Cardiac septum (tissue), 1 donor: ENCODE measurements around the gene SUN1. TPM values are rescaled to one million over a fixed set of nuclear protein-coding genes. Genes with fewer than 3 reads are reported as not detected.
A peak's percentile ranks its signal among the peaks of the same experiment; 100 is the strongest.
"Not testable (repeated sequence)": the region's sequence is repeated elsewhere in the genome, so short reads cannot be mapped to it uniquely, and the experiment has no call there.

Experiments
- DNase-seq: peaks from one replicate; pipeline ENCODE4 v3.0.0-alpha.2; 2020; ENCODE audit warnings: low spot score
- intact Hi-C: fragments of 100-400 bp; cut with DNase I; formaldehyde crosslinking; loops from one replicate; pipeline ENCODE4 v1.14.0; 2022
- total RNA-seq: library from RNA; stranded (reverse); fragmentation: NEBNext Ultra II Directional; extraction: Animal tissue kit (Norgen Biotek cat#: 25700); gene quantifications from one replicate; pipeline ENCODE4 v1.2.1, GENCODE V29; 2021
- donor health status: DM: no; HTN: no; CAD: no.

SUN1 gene
- total RNA-seq, 1 donor from 2014 or later: 153 TPM

DNA sequence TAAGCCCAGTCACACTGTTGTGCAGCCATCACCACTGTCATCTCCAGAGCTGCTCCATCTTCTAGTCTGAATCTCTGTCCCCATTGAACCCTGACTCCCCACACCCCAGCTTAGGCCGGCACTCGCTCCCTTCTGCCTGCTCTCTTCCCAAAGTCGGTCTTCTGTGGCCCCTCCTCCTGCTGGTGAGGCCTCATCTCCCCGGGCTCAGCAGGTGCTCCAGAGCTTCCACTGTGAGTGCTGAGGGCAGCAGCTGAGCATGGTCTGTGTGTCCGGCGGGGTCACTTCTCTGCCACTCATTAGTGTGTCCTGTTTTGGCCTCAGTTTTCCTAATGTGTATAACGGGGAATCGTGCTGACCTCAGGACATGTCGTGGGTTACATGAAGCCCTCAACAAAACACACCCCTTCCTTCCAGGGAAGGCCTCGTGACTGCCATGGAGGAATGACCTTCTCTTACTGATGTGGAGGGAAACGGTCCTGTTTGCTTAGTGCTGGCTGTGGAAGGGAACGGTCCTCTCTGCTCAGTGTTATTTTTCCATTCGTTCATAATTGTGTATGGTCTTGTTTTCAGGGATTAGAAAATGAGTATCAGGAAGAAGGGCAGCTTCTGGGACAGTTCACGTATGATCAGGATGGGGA, 39.7 kb downstream of the SUN1 start:
- intact Hi-C loops: loop anchor here (2.0 to 10.0 kb wide), 3 partner anchors 35 to 547 kb away; no protein-coding TSS in a partner anchor
- no peak for DNase-seq

DNA sequence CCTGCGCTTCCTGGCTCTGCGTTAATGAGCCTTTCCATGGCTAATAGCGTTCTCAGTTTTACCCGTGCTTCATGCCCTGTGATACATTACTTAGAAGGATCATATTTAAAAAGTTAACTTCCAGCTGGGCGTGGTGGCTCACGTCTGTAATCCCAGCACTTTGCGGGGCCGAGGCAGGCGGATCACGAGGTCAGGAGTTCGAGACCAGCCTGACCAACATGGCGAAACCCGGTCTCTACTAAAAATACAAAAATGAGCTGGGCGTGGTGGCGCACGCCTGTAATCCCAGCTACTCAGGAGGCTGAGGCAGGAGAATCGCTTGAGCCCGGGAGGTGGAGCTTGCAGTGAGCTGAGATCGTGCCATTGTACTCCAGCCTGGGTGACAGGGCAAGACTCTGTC, 40.4 kb downstream of the SUN1 start:
- DNase-seq: not testable (repeated sequence)
- intact Hi-C loops: loop anchor here (2.0 to 10.0 kb wide), 3 partner anchors 35 to 548 kb away; no protein-coding TSS in a partner anchor

DNA sequence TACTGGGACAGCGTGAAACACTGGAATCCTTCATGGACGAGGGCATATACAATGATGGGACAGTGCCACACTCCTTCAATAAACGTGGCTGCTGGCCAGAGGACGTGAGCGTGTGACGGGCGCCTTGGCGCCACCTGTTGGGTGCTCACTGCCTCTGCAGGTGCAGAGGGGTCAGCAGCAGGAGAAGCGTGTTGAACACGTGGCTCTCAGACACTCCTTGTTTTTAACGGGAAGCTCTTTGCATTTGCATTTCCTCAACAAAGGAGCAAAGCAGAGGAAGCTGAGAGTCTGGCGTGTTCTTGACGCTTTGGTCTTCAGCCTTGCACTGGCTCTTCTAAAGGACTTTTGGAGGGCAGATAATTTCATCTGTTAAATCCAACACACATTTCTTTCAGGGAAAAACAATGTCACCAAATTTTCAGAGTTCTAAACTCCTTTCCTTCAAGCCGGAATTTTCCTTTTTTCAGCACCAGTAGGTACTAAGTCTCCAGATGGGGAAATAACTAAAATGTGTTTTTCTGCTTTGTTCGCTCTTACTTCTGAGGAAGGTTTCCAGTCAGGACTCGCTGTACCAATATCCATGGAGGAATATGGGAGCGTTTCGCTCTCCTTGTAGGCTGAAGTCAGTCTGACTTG, 41.2 kb downstream of the SUN1 start:
- intact Hi-C loops: loop anchor here (2.0 to 10.0 kb wide), 3 partner anchors 36 to 549 kb away; no protein-coding TSS in a partner anchor
- DNase-seq: peak; percentile 88

DNA sequence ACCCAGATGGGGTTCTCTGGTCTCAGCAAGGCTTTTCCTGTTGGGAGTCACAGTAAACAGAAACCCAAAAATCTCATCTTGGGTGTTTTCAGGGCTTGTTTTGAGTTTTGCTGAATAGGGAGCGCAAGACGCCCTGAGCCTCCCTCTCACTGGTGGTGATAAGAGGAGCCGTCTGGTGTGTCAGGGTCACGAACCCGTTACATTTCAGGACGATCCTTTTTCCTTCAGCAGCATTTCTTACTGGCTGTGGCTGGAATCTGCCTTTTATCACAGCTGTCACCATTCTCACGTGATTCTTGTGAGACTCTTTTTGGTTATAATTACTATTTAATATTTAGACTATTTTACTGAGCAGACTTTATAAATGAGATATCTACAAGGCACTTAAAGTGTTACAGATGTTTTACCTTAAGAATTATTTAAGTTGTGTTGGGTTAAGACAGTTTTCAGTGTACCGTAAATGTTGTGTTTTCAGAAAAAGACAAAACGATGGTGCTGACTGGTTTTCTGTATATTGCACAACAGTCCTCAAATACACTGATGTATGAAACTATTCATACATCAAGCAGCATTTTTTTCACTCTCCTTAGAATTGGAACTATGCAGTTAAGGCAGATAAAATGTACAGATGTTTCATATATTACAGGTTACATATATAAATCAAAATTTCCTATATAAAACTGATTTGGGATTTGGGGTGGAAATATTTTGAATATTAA, 41.9 kb downstream of the SUN1 start:
- intact Hi-C loops: loop anchor here (5.0 to 10.0 kb wide), 2 partner anchors 37 to 549 kb away; no protein-coding TSS in a partner anchor
- no peak for DNase-seq

DNA sequence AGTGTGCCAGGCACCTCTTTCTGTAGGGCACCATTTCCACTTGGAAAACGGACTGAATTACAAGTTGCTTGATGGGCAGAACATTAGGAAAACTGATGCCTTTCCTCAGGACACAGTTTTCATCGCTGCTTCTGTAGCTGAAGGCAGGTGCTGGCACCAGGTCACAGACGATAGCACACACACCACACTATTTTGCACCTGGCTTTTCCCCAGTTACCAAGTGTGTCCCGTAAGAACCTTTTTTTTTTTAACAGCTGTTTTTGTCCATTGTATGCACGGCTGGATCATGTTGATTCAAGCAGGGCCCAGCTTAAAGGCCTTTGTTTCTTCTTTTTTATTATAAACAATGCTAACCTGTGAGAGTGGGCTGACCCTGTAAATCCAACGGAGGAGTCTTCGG, 42.8 kb downstream of the SUN1 start:
- no peak for DNase-seq
- intact Hi-C loops: loop anchor here (10.0 kb wide), 1 partner anchor 550 kb away; no protein-coding TSS in a partner anchor

DNA sequence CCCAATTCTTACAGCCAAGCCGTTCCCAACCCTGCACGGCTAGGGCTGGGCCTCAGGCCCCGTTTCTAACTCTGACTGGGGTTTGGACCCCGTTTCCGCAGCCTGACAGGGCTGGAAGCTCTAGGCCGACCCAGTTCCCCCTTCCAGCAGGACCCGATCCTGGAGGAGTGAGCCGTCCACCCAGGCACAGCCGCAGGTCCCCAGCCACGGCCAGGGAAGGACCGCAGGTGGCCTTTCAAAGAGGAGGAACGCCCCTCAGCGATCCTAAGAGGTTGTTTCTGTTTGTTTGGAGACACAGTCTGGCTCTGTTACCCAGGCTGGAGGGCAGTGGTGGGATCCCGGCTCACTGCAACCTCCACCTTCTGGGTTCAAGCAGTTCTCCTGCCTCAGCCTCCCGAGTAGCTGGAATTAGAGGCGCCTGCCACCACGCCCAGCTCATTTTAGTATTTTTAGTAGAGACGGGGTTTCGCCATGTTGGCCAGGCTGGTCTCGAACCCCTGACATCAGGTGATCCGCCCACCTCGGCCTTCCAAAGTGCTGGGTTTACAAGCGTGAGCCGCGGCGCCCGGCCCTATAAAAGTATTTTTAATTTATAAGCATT, 43.3 kb downstream of the SUN1 start:
- intact Hi-C loops: loop anchor here (10.0 kb wide), 1 partner anchor 551 kb away; no protein-coding TSS in a partner anchor
- no peak for DNase-seq

DNA sequence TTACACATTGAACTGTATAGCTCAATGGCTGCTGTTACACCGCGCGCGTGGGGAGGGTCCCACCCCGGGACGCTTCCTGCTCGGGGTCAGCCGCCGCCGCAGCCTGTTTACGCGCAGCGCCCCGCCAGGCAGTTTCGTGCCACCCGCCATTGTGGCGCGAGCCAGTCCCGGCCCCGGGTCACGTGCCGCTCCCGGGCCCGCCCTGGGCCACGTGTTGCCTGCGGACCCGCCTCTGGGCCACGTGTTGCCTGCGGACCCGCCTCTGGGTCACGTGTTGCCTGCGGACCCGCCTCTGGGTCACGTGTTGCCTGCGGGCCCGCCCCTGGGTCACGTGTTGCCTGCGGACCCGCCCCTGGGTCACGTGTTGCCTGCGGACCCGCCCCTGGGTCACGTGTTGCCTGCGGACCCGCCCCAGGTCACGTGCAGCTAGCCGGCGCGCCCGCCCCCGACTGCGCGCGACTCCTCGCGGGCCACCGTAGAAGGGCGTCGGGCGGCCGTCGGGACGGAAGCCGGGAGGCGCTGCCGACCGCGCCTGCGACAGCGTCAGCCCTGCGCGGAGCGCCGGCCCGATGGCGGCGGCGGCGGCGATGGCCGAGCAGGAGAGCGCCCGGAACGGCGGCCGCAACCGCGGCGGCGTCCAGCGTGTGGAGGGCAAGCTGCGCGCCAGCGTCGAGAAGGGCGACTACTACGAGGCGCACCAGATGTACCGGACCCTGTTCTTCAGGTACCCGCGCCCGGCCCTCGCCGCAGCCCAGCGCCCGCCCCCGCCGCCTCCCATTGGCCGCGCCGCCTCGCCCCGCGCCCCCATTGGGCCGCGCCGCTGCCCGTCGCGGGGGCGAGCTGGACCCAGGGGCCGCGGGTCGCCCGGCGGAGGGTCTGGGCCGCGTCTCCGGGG, 44.0 kb downstream of the SUN1 start, which contains the start of gene GET4:
TSS of gene GET4 (plus strand) at position 478 of the 895 bp plus-strand sequence. CDS start at position 570, 92 bp downstream.
- intact Hi-C loops: loop anchor here (10.0 kb wide), 1 partner anchor 552 kb away; no protein-coding TSS in a partner anchor
- peak; percentile 99 for DNase-seq

DNA sequence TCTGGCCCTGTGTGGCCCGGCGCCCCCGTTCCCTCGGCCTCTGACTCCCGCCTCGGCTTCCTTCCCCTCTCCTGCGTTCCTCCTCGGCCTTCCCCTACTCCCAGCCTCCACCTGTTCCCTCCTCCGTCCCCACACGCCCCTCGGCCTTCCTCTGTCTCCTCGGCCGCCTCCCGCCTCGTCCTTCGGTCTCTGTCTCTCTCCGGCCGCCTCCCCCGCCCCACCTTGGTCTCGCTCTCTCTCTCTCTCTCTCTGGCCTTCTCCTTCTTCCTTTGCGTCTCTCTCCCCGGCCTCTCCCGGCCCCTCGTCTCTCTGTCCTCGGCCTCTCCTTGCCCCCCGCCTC, 44.7 kb downstream of the SUN1 start:
- intact Hi-C loops: loop anchor here (10.0 kb wide), 1 partner anchor 552 kb away; no protein-coding TSS in a partner anchor
- no peak for DNase-seq

DNA sequence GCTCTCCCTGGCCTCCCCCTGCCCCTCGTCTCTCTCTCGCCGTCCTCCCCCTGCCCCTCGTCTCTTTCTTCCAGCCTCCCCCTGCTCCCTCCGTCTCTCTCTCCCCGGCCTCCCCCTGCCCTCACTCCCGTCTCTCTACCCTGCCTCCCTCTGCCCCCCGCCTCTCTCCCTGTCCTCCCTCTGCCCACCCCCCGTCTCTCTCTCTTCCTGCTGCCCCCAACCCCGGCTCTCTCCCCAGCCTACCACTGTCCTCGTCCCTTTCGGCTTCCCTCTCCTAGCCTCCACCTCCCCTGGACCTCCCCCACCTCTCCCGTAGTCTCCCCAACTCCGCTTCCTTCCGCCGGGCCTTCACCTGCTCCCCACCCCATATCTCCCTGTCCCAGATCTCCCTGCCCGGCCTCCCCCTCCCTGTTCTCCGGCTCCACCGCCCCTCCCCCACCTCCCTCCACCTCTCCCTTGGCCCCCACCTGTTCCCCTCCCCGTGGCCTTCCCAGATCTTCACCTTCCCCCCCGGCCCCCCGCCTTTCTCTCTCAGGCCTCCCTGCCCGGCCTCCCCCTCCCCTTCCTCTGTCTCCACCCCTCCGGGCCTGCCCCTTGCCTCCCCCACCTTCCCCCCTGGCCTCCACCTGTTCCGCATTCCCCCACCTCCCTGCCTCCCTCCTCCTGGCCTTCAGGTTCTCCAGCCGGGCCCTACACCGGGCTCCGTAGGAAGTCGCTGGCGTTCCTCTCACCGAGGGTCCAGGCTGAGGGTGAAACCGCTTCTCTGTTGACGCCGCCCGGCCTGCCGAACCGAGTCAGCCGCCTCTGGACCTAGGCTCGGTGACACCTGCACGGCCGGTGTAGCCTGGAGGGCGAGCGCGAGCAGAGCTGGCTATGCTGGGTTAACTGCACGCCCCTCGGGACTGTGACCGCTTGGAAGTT, 45.3 kb downstream of the SUN1 start:
- no peak for DNase-seq
- intact Hi-C loops: loop anchor here (10.0 kb wide), 1 partner anchor 553 kb away; no protein-coding TSS in a partner anchor

DNA sequence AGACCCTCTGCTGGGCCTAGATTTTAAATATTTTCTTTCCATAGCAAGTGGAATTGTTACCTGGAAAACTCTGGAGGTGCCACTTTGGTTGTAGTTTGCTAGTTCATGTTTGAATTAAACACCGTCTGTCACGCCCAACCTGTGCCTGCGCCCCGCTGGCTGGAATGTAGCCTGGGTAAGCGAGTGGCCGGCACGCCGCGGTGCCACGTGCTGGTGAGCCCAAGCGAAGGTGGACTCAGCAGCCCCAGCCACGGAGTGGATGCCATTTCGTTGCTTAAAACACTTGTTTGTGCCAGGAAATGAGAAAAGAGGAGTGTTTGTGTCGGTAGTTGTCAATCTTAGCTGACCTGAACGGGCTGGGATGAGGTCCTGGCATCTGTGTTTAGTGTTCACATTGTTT, 46.8 kb downstream of the SUN1 start:
- intact Hi-C loops: loop anchor here (10.0 kb wide), 1 partner anchor 554 kb away; no protein-coding TSS in a partner anchor
- no peak for DNase-seq

DNA sequence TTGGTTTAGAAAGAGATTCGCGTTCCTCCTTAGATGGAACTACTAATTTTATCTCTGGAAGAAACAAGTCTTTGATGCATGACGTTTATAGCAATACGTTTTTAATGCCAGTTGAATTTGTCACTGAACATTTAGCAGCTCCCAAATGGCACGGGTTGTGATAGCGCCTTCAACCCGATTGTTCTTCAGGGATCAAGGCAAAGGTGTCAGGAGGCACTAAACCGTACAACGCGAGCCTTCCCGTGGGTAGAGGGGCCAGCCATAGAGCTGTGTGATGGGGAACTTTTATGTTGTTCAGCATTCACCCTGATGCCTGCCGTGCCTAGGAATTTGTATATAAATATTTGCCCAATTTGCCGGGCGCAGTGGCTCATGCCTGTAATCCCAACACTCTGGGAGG, 47.4 kb downstream of the SUN1 start:
- intact Hi-C loops: loop anchor here (10.0 kb wide), 1 partner anchor 555 kb away; no protein-coding TSS in a partner anchor
- DNase-seq: no peak

DNA sequence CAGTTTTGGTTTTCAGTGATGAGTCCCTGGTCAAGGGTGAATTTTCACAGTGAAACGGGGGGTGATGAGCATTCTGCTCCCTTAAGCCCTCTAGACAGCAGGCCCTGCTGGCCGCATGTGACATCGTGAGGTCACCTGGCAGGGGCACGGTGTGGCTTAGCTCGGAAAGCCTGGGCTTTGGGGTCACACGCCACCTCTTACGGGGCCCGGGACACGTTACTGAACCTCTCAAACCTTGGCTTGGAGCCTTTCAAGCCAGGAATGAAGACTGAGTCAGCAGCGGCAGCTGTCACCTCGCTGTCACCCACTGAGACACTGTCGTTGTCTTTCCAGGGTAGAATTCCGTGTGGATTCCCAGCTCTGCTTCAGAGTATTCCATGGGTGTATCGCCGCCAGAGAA, 48.2 kb downstream of the SUN1 start:
- intact Hi-C loops: no loop called here
- DNase-seq: no peak

DNA sequence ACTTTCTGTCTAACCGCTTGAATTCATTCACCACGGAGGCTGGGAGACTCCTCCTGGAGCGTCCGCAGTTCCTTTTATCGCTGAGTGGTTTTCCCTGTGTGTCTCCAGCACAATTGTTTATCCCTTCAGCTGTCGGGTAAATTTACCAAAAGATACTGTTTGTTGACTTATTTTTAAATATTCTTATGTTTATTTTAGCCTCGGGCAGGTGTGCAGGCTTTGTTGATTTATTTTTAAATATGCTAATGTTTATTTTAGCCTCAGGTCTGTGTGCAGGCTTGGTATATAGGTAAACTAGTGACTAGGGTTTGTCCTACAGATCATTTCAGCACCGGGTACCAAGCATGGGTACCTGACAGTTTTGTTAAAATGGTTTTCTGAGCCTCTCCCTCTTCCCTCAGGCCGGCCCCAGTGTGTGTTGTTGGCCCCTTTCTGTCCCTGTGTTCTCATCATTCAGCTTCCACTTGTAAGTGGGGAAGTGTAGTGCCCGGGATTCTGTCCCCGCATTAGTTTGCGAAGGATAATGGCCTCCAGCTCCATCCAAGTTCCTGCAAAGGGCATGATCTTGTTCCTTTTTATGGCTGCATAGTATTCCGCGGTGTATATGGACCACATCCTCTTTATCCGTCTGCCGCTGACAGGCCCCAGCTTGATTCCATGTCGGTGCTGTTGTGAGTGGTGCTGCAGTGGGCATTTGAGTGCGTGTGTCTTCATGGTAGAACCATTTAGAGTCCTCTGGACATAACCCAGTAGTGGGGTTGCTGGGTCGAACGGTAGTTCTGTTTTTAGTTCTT, 49.4 kb downstream of the SUN1 start:
- intact Hi-C loops: no loop called here

DNA sequence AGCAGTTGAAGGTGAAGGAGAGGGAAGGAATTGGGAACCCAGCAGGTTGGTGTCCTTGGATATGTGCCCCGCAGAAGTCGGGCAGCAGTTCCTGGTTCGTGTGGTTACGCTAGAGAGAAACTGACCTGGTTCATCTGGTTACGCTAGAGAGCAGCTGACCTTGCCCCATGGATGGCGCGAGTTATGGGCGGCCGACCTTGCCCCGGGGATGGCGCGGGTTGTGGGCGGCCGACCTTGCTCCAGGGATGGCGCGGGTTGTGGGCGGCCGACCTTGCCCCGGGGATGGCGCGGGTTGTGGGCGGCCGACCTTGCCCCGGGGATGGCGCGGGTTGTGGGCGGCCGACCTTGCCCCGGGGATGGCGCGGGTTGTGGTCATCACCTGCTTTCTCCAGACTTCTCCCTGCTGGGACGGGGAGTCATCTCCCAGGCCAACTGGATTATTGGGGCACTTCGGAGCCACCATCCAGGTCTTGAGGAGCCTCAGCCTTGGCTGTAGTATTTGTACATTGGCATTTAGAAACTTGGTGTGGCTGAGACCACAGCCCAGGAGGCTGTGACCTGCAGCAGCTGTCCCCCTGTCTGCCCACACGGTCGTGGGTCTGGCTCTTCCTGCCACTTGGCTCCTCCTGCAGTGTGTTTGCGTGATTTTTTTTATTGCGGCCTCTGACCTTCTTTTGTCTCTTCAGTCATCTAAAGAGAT, 50.2 kb downstream of the SUN1 start:
- intact Hi-C loops: no loop called here
- DNase-seq: no peak

More for the DNA sequence above, 49.4 kb downstream of the SUN1 start:
- no peak for DNase-seq

DNA sequence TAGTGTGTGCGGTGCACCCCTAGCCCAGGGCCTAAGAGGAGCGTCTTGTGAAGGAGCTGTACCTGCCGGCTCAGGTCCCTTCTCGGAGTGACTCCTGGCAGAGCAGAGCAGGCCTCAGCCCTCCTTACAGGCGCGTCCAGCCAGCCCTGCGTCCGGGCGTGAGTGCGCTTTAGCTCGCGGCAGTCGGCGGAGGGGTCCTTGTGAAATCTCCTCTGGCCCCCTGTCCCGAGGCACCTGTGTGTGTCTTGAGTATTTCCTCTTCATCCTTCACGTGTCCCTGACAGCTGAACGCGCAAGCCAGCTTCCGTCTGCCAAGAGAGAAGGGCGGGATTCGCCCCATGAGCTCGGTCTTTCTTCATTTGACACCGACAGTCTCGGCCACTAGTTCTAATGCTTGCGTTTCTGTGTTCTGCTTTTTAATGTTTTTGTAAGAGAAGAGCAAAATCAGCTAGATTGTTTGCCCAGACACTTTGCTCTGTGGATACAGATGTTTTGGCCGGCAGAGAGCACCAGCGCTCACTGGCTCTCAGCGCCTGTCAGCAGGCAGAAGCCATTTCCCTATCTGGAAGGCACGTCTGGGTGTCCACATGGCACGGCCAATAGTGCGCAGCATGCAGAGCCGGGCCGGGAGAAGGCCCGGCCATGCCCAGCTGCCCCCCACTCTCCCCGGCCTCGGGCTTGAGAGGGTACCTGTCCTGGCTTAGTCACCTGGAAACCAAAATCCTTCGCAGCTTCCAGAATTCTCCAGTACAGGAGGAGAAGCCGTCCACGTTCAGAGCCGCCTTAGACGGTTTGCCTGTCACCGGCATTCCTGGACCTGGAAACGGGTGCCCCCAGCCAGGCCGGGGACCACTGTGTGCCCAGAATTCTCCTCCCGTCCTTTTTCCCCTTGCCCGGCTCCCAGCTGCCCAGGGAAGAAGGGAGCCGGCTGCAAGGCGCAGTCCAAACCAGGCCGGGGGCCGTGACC, 51.1 kb downstream of the SUN1 start:
- intact Hi-C loops: no loop called here
- DNase-seq: no peak
